WTC11 (cell line): ENCODE data around the gene CCDC116. TPM values are rescaled to one million over a fixed set of nuclear protein-coding genes. Genes with fewer than 3 reads are reported as not detected.

ENCODE experiments used
- ATAC-seq: fragments of 200-7000 bp; cut with Tn5 transposase; 2 replicates; pipeline ENCODE4 v1.10.0; 2021; ENCODE audit warnings: mild to moderate bottlenecking, moderate library complexity
- CTCF ChIA-PET: fragments of 300-600 bp; sonication (Branson Sonifier 250); formaldehyde crosslinking; loops from one replicate; lab custom pipeline; 2021; ENCODE audit warnings: antibody characterized with exemption; lab: Charles Lee
- POLR2A ChIA-PET: fragments of 350-600 bp; sonication (Branson Sonifier 250); formaldehyde crosslinking; loops from one replicate; lab custom pipeline; 2021; ENCODE audit warnings: antibody characterized with exemption; lab: Charles Lee
- DNase-seq: peaks from one replicate; pipeline ENCODE4 v3.0.0; 2021; ENCODE audit warnings: low spot score
- H3K27ac Mint-ChIP-seq: 2 replicates; pipeline ENCODE4 v1.8.0; 2021; ENCODE audit warnings: mixed read lengths
- H3K27me3 Mint-ChIP-seq: 2 replicates; pipeline ENCODE4 v1.8.0; 2021; ENCODE audit warnings: low read depth, mild to moderate bottlenecking, moderate library complexity, mixed read lengths
- H3K36me3 Mint-ChIP-seq: 2 replicates; pipeline ENCODE4 v1.8.0; 2021; ENCODE audit warnings: mixed read lengths
- H3K4me1 Mint-ChIP-seq: 2 replicates; pipeline ENCODE4 v1.8.0; 2022; ENCODE audit warnings: mixed read lengths
- H3K4me3 Mint-ChIP-seq: 2 replicates; pipeline ENCODE4 v1.8.0; 2021; ENCODE audit warnings: mild to moderate bottlenecking, moderate library complexity, mixed read lengths
- H3K9me3 Mint-ChIP-seq: 2 replicates; pipeline ENCODE4 v1.8.0; 2021; ENCODE audit warnings: mixed read lengths
- ESRRA ChIP-seq: sonication (generic); formaldehyde crosslinking; IDR thresholded peaks from 2 replicates; pipeline ENCODE4 v1.8.1; 2022; ENCODE audit warnings: mild to moderate bottlenecking, missing genetic modification reagents, borderline replicate concordance
- FOXK1 ChIP-seq: sonication (generic); formaldehyde crosslinking; IDR thresholded peaks from 2 replicates; pipeline ENCODE4 v1.8.0; 2022; ENCODE audit warnings: mild to moderate bottlenecking, moderate library complexity, missing genetic modification reagents
- GTF2I ChIP-seq: fragments of 250-450 bp; sonication (Bioruptor Pico); conservative IDR thresholded peaks from 2 replicates; pipeline ENCODE4 v1.4.0; 2021; ENCODE audit warnings: mild to moderate bottlenecking
- HMGA2 ChIP-seq: fragments of 250-450 bp; sonication (Bioruptor Pico); IDR thresholded peaks from 2 replicates; pipeline ENCODE4 v1.4.0; 2021; ENCODE audit warnings: mild to moderate bottlenecking, moderate library complexity
- JAZF1 ChIP-seq: fragments of 250-450 bp; sonication (Bioruptor Pico); IDR thresholded peaks from 2 replicates; pipeline ENCODE4 v1.9.0; 2021; ENCODE audit warnings: moderate library complexity, mild to moderate bottlenecking, inconsistent platforms
- MXD4 ChIP-seq: fragments of 250-450 bp; sonication (Bioruptor Pico); IDR thresholded peaks from 2 replicates; pipeline ENCODE4 v1.8.0; 2021; ENCODE audit warnings: mild to moderate bottlenecking, moderate library complexity, borderline replicate concordance
- MYBL2 ChIP-seq: sonication (generic); formaldehyde crosslinking; IDR thresholded peaks from 2 replicates; pipeline ENCODE4 v1.8.1; 2023; ENCODE audit warnings: mild to moderate bottlenecking, moderate library complexity, missing genetic modification reagents
- NFATC4 ChIP-seq: fragments of 250-450 bp; sonication (Bioruptor Pico); IDR thresholded peaks from 2 replicates; pipeline ENCODE4 v1.9.0; 2021; ENCODE audit warnings: mild to moderate bottlenecking
- PRRX2 ChIP-seq: fragments of 250-450 bp; sonication (Bioruptor Pico); IDR thresholded peaks from 2 replicates; pipeline ENCODE4 v1.8.0; 2021; ENCODE audit warnings: mild to moderate bottlenecking
- ZNF121 ChIP-seq: sonication (generic); formaldehyde crosslinking; IDR thresholded peaks from 2 replicates; pipeline ENCODE4 v1.8.0; 2023; ENCODE audit warnings: missing genetic modification reagents
- ZNF416 ChIP-seq: fragments of 250-450 bp; sonication (Bioruptor Pico); IDR thresholded peaks from 2 replicates; pipeline ENCODE4 v1.9.0; 2021; ENCODE audit warnings: mild to moderate bottlenecking, inconsistent platforms
- total RNA-seq: library from RNA; stranded (reverse); gene quantifications from 3 replicates; pipeline ENCODE4 v1.2.3, GENCODE V29; 2021
- TF ChIP-seq, protein P1 (sequence below): sonication (generic); formaldehyde crosslinking; IDR thresholded peaks from 2 replicates; pipeline ENCODE4 v1.8.0; 2023; ENCODE audit warnings: missing genetic modification reagents, mild to moderate bottlenecking, borderline replicate concordance
- TF ChIP-seq, protein P2 (sequence below): fragments of 250-450 bp; sonication (Bioruptor Pico); IDR thresholded peaks from 2 replicates; pipeline ENCODE4 v1.9.0; 2021; ENCODE audit warnings: mild to moderate bottlenecking, borderline replicate concordance
- TF ChIP-seq, protein P3 (sequence below): sonication (generic); formaldehyde crosslinking; IDR thresholded peaks from 2 replicates; pipeline ENCODE4 v1.8.1; 2023; ENCODE audit warnings: mild to moderate bottlenecking, moderate library complexity, missing genetic modification reagents
- TF ChIP-seq, protein P4 (sequence below): fragments of 200-600 bp; IDR thresholded peaks from 2 replicates; pipeline ENCODE4 v1.8.0; 2022; ENCODE audit warnings: antibody characterized with exemption
- TF ChIP-seq, protein P5 (sequence below): fragments of 250-450 bp; sonication (Bioruptor Pico); conservative IDR thresholded peaks from 2 replicates; pipeline ENCODE4 v1.9.0; 2021; ENCODE audit warnings: mild to moderate bottlenecking

The CCDC116 gene
- total RNA-seq, 1 experiment from 2014 or later: 0.57 TPM

DNA sequence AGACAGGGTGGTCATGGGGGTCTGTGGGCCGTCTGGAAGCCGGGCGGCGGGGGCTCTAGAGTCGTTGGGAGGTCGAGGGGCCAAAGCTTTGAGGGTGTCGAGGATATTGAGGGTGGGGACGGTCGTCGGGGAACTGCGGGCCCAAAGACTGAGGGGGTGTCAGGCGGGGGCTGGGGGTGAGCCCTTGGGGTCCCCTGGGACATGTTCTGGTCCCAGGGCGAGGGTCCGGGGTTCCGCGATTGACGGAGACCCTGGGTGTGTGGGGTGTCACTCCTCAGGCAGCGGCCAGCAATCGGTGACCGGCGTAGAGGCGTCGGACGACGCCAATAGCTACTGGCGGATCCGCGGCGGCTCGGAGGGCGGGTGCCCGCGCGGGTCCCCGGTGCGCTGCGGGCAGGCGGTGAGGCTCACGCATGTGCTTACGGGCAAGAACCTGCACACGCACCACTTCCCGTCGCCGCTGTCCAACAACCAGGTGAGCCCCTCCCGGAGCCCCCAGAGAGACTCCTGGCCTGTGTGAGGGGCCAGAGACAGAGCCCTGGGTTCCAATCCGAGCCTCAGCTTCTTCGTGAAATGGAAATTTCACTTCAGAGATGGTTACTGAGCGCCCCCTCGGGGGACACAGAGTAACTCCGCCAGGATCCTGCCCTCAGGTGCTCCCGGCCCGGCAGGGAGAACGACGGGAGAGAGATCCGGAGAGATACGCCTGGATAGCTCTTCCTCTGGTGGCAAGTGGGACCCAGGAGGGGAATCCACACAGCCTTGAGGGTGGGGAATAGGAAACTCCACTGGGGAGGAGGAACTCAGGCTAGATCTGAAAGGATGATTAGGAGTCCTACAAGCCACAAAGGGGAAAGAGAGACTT, 10.3 kb downstream of the CCDC116 start:
- Mint-ChIP-seq H3K36me3 (peaks cover 21% of the 10 kb centered on the region), H3K27me3 (peaks cover 17% of the 10 kb centered on the region), H3K27ac (no peak overlapping the region), H3K9me3 (no peaks in the 10 kb centered on the region), H3K4me1 (peaks cover 16% of the 10 kb centered on the region), H3K4me3 (peak overlapping the region; percentile 83)
- ATAC-seq (peak; percentile 21), DNase-seq (peak; percentile 81)
- TF ChIP-seq PRRX2 (CRISPR knock-in tag): no peak
- TF ChIP-seq, protein P1, sequence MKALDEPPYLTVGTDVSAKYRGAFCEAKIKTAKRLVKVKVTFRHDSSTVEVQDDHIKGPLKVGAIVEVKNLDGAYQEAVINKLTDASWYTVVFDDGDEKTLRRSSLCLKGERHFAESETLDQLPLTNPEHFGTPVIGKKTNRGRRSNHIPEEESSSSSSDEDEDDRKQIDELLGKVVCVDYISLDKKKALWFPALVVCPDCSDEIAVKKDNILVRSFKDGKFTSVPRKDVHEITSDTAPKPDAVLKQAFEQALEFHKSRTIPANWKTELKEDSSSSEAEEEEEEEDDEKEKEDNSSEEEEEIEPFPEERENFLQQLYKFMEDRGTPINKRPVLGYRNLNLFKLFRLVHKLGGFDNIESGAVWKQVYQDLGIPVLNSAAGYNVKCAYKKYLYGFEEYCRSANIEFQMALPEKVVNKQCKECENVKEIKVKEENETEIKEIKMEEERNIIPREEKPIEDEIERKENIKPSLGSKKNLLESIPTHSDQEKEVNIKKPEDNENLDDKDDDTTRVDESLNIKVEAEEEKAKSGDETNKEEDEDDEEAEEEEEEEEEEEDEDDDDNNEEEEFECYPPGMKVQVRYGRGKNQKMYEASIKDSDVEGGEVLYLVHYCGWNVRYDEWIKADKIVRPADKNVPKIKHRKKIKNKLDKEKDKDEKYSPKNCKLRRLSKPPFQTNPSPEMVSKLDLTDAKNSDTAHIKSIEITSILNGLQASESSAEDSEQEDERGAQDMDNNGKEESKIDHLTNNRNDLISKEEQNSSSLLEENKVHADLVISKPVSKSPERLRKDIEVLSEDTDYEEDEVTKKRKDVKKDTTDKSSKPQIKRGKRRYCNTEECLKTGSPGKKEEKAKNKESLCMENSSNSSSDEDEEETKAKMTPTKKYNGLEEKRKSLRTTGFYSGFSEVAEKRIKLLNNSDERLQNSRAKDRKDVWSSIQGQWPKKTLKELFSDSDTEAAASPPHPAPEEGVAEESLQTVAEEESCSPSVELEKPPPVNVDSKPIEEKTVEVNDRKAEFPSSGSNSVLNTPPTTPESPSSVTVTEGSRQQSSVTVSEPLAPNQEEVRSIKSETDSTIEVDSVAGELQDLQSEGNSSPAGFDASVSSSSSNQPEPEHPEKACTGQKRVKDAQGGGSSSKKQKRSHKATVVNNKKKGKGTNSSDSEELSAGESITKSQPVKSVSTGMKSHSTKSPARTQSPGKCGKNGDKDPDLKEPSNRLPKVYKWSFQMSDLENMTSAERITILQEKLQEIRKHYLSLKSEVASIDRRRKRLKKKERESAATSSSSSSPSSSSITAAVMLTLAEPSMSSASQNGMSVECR (CRISPR knock-in tag): 0 out of 2 replicates have a peak, but pooled peaks have one; percentile 7
- TF ChIP-seq, protein P2, sequence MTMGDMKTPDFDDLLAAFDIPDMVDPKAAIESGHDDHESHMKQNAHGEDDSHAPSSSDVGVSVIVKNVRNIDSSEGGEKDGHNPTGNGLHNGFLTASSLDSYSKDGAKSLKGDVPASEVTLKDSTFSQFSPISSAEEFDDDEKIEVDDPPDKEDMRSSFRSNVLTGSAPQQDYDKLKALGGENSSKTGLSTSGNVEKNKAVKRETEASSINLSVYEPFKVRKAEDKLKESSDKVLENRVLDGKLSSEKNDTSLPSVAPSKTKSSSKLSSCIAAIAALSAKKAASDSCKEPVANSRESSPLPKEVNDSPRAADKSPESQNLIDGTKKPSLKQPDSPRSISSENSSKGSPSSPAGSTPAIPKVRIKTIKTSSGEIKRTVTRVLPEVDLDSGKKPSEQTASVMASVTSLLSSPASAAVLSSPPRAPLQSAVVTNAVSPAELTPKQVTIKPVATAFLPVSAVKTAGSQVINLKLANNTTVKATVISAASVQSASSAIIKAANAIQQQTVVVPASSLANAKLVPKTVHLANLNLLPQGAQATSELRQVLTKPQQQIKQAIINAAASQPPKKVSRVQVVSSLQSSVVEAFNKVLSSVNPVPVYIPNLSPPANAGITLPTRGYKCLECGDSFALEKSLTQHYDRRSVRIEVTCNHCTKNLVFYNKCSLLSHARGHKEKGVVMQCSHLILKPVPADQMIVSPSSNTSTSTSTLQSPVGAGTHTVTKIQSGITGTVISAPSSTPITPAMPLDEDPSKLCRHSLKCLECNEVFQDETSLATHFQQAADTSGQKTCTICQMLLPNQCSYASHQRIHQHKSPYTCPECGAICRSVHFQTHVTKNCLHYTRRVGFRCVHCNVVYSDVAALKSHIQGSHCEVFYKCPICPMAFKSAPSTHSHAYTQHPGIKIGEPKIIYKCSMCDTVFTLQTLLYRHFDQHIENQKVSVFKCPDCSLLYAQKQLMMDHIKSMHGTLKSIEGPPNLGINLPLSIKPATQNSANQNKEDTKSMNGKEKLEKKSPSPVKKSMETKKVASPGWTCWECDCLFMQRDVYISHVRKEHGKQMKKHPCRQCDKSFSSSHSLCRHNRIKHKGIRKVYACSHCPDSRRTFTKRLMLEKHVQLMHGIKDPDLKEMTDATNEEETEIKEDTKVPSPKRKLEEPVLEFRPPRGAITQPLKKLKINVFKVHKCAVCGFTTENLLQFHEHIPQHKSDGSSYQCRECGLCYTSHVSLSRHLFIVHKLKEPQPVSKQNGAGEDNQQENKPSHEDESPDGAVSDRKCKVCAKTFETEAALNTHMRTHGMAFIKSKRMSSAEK (CRISPR knock-in tag): no peak
- no peak for TF ChIP-seq ZNF416
- TF ChIP-seq HMGA2: no peak
- TF ChIP-seq JAZF1 (CRISPR knock-in tag): peak; percentile 46; the same call in 1 of the 2 replicates
- TF ChIP-seq MXD4 (CRISPR knock-in tag): no peak
- no peak for TF ChIP-seq ZNF121 (CRISPR knock-in tag)
- TF ChIP-seq, protein P3, sequence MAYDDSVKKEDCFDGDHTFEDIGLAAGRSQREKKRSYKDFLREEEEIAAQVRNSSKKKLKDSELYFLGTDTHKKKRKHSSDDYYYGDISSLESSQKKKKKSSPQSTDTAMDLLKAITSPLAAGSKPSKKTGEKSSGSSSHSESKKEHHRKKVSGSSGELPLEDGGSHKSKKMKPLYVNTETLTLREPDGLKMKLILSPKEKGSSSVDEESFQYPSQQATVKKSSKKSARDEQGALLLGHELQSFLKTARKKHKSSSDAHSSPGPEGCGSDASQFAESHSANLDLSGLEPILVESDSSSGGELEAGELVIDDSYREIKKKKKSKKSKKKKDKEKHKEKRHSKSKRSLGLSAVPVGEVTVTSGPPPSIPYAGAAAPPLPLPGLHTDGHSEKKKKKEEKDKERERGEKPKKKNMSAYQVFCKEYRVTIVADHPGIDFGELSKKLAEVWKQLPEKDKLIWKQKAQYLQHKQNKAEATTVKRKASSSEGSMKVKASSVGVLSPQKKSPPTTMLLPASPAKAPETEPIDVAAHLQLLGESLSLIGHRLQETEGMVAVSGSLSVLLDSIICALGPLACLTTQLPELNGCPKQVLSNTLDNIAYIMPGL: 0 out of 2 replicates have a peak, but pooled peaks have one; percentile 41
- TF ChIP-seq GTF2I (CRISPR knock-in tag): 0 out of 2 replicates have a peak, but pooled peaks have one; percentile 20
- TF ChIP-seq, protein P4, sequence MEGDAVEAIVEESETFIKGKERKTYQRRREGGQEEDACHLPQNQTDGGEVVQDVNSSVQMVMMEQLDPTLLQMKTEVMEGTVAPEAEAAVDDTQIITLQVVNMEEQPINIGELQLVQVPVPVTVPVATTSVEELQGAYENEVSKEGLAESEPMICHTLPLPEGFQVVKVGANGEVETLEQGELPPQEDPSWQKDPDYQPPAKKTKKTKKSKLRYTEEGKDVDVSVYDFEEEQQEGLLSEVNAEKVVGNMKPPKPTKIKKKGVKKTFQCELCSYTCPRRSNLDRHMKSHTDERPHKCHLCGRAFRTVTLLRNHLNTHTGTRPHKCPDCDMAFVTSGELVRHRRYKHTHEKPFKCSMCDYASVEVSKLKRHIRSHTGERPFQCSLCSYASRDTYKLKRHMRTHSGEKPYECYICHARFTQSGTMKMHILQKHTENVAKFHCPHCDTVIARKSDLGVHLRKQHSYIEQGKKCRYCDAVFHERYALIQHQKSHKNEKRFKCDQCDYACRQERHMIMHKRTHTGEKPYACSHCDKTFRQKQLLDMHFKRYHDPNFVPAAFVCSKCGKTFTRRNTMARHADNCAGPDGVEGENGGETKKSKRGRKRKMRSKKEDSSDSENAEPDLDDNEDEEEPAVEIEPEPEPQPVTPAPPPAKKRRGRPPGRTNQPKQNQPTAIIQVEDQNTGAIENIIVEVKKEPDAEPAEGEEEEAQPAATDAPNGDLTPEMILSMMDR: peak; percentile 17; the same call in 1 of the 2 replicates
- TF ChIP-seq, protein P5, sequence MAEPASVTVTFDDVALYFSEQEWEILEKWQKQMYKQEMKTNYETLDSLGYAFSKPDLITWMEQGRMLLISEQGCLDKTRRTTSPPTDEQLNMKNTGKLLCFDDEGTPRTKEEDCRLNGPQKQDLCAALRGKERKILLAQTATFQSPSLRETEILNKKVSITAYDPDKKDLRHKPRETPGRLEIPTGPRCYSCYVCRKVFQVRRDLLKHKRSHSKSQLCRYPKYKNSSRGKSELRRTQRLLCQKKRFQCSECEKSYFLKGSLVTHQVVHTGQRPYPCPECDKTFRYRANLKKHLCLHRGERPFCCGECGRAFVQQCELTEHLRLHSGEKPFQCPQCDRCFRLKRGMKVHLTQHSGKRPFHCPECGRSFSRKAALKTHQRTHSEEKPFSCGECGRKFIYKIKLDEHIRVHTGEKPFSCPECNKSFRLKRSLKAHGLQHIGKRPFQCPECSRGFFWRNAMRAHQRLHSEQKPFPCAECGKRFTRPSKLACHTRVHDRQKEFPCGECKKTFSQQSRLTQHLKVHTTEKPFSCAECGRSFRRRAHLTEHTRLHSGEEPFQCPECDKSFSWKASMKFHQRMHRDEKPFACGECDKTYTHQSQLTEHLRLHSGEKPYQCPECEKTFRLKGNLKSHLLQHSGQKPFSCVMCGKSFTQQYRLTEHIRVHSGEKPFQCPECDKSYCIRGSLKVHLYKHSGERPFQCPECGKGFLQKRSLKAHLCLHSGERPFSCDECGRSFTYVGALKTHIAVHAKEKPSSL (CRISPR knock-in tag): no peak
- no peak for TF ChIP-seq ESRRA
- TF ChIP-seq NFATC4: no peak
- TF ChIP-seq FOXK1: no peak
- 0 out of 2 replicates have a peak, but pooled peaks have one; percentile 5 for TF ChIP-seq MYBL2 (CRISPR knock-in tag)
- ChIA-PET POLR2A (interaction anchor here (0.6 to 2.8 kb wide), 5 partner anchors 9 to 704 kb away, joined by 3 to 22 read pairs (median 3); partner anchors contain the start of gene YDJC), CTCF (interaction anchor here (0.6 to 4.3 kb wide), 28 partner anchors 10 to 310 kb away, joined by 3 to 273 read pairs (median 5); partner anchors contain the start of genes CCDC116, PPIL2, PPM1F and YDJC)
